Colonic mucosa (tissue), 4 donors: Measurements from ENCODE around the gene PCCA. TPM values are rescaled to one million over a fixed set of nuclear protein-coding genes. Genes with fewer than 3 reads are reported as not detected.

Experiments used
- DNase-seq: peaks from one replicate; pipeline ENCODE4 v3.0.0-alpha.2; 2020
- H3K27ac ChIP-seq: fragments of 200-600 bp; one replicate; pipeline ENCODE4 v1.8.0; 2021
- H3K27me3 ChIP-seq: fragments of 200-600 bp; one replicate; pipeline ENCODE4 v1.8.0; 2021
- H3K36me3 ChIP-seq: fragments of 200-600 bp; one replicate; pipeline ENCODE4 v1.8.0; 2021
- H3K4me1 ChIP-seq: fragments of 200-600 bp; one replicate; pipeline ENCODE4 v1.8.0; 2021; ENCODE audit warnings: mild to moderate bottlenecking
- H3K4me3 ChIP-seq: fragments of 200-600 bp; one replicate; pipeline ENCODE4 v1.8.0; 2021
- H3K9ac ChIP-seq, 2 donors: one replicate each; pipeline ENCODE4 v1.7.0; 2013; ENCODE audit warnings: control low read depth in 2 of 2, low read depth in 2 of 2, low read length in 2 of 2
- H3K9me3 ChIP-seq: fragments of 200-600 bp; one replicate; pipeline ENCODE4 v1.8.0; 2021
- CTCF ChIP-seq: fragments of 200-600 bp; IDR thresholded peaks from one replicate; pipeline ENCODE4 v1.8.0; 2022; ENCODE audit warnings: antibody characterized with exemption, mild to moderate bottlenecking
- intact Hi-C: fragments of 100-400 bp; cut with DNase I; formaldehyde crosslinking; loops from one replicate; pipeline ENCODE4 v1.14.1; 2022
- total RNA-seq, 2 donors: library from RNA; stranded (reverse); fragmentation: NEBNext Ultra II Directional in 1 of 2; extraction: Animal tissue kit (Norgen Biotek cat#: 25700) in 1 of 2; gene quantifications; one replicate each; pipeline ENCODE4 v1.2.1, GENCODE V29; 2021
- donor health status: healthy.
- donor health status: DM: no; HTN: no; CAD: no.
- donor health status: DM: no; HTN: no; CAD: no.

PCCA gene
- total RNA-seq, 2 donors from 2014 or later, result 65.5 to 109 TPM

- TF ChIP-seq CTCF, result no peak
- Histone ChIP-seq H3K9me3 (no peaks in the 10 kb centered on the region), H3K4me3 (no peak overlapping the region), H3K36me3 (no peaks in the 10 kb centered on the region), H3K9ac (no peak overlapping the region), H3K27ac (no peak overlapping the region), H3K4me1 (no peaks in the 10 kb centered on the region), H3K27me3 (no peaks in the 10 kb centered on the region)
- intact Hi-C loops, result no loop called here
- DNase-seq, result no peak
Observed at GRCh38 chr13:100534147-100534843, 445.4 kb downstream of the PCCA start.

GRCh38 chr13:100534911-100535310 lies 446.0 kb downstream of the PCCA start:
- Histone ChIP-seq H3K4me3 (no peak overlapping the region), H3K9me3 (no peaks in the 10 kb centered on the region), H3K27ac (no peak overlapping the region), H3K9ac (no peak overlapping the region), H3K36me3 (no peaks in the 10 kb centered on the region), H3K4me1 (no peaks in the 10 kb centered on the region), H3K27me3 (no peaks in the 10 kb centered on the region)
- no peak for DNase-seq
- intact Hi-C loops, result no loop called here
- no peak for TF ChIP-seq CTCF

- H3K9ac ChIP-seq, result no peak overlapping the region
- H3K27ac ChIP-seq, result no peak overlapping the region
- no peak overlapping the region for H3K4me3 ChIP-seq
- no peaks in the 10 kb centered on the region for H3K4me1 ChIP-seq
- no peak for TF ChIP-seq CTCF
- no peaks in the 10 kb centered on the region for H3K9me3 ChIP-seq
- no peak for DNase-seq
- no peaks in the 10 kb centered on the region for H3K27me3 ChIP-seq
- intact Hi-C loops, result no loop called here
- H3K36me3 ChIP-seq, result no peaks in the 10 kb centered on the region
Observed at GRCh38 chr13:100535426-100536135, 446.7 kb downstream of the PCCA start.

- TF ChIP-seq CTCF, result no peak
- intact Hi-C loops, result no loop called here
- Histone ChIP-seq H3K27ac (no peak overlapping the region), H3K36me3 (no peaks in the 10 kb centered on the region), H3K4me3 (no peak overlapping the region), H3K27me3 (no peaks in the 10 kb centered on the region), H3K9ac (no peak overlapping the region), H3K9me3 (no peaks in the 10 kb centered on the region), H3K4me1 (no peaks in the 10 kb centered on the region)
- DNase-seq, result peak; percentile 15
Observed at GRCh38 chr13:100536643-100537180, 447.8 kb downstream of the PCCA start.

- no peak overlapping the region for H3K4me3 ChIP-seq
- no peaks in the 10 kb centered on the region for H3K4me1 ChIP-seq
- no peak overlapping the region for H3K9ac ChIP-seq
- H3K36me3 ChIP-seq, result no peaks in the 10 kb centered on the region
- no peaks in the 10 kb centered on the region for H3K9me3 ChIP-seq
- peak; percentile 10 for DNase-seq
- no peaks in the 10 kb centered on the region for H3K27me3 ChIP-seq
- no peak overlapping the region for H3K27ac ChIP-seq
- no peak for TF ChIP-seq CTCF
- intact Hi-C loops, result no loop called here
Observed at GRCh38 chr13:100537486-100537885, 448.6 kb downstream of the PCCA start.
